ENCODE measurements around the gene IGLL5. TPM values are rescaled to one million over a fixed set of nuclear protein-coding genes. Genes with fewer than 3 reads are reported as not detected.

The IGLL5 gene
- total and polyA plus RNA-seq, 9 of the 15 experiments (the other 6 are each of a cell fraction or from before 2014, with no cell fraction given), result not detected

GRCh38 chr22:22902247-22903001, 14.8 kb downstream of the IGLL5 start (continued):
- peak; percentile 81; the same call in 1 of the 2 replicates for TF ChIP-seq ATF2 (CRISPR knock-in tag; IDR thresholded peaks at IDR 0.05)
- TF ChIP-seq LEF1 (IDR thresholded peaks at IDR 0.05), result no peak
- TF ChIP-seq TEAD1 (CRISPR knock-in tag; IDR thresholded peaks at IDR 0.05), result 0 out of 4 replicates have a peak, but pooled peaks of 1 of the 2 experiments have one; percentile 41
- TF ChIP-seq PRMT5 (CRISPR knock-in tag; IDR thresholded peaks at IDR 0.05), result 0 out of 2 replicates have a peak, but pooled peaks have one; percentile 26
- TF ChIP-seq MCM3 (IDR thresholded peaks at IDR 0.05), result peak; percentile 16; the same call in 1 of the 2 replicates
- TF ChIP-seq ESRRA (IDR thresholded peaks at IDR 0.05; ENCODE audit: borderline replicate concordance, low read depth), result no peak
- peak; percentile 81 for TF ChIP-seq EGR1 (conservative IDR thresholded peaks at IDR 0.05)
- TF ChIP-seq FOXP1 (CRISPR knock-in tag; IDR thresholded peaks at IDR 0.05), result 0 out of 2 replicates have a peak, but pooled peaks have one; percentile 35
- TF ChIP-seq CBFB (CRISPR knock-in tag; IDR thresholded peaks at IDR 0.05), result no peak
- TF ChIP-seq GATAD2B (IDR thresholded peaks at IDR 0.05; ENCODE audit: borderline replicate concordance), result no peak
- 0 out of 4 replicates have a peak, but pooled peaks of 1 of the 2 experiments have one; percentile 29 for TF ChIP-seq ZMIZ1 (IDR thresholded peaks at IDR 0.05; ENCODE audit: low read depth in 2 of 2, low read length in 2 of 2)
- no peak for TF ChIP-seq RBM34 (IDR thresholded peaks at IDR 0.05; ENCODE audit: borderline replicate concordance, insufficient read depth, low read length)
- no peak for TF ChIP-seq ATF3 (IDR thresholded peaks at IDR 0.05)
- no peak for TF ChIP-seq ATF3 (CRISPR knock-in tag; conservative IDR thresholded peaks at IDR 0.05)
- no peak for TF ChIP-seq HBP1 (CRISPR knock-in tag; IDR thresholded peaks at IDR 0.05)
- no peak for TF ChIP-seq PKNOX1 (IDR thresholded peaks at IDR 0.05)

Data from K562 (cell line).